AG09309 (cell line): ENCODE data around the gene ITGAL.
"Not testable (repeated sequence)": the region's sequence is repeated elsewhere in the genome, so short reads cannot be mapped to it uniquely, and the experiment has no call there.

Experiments used
- DNase-seq: peaks from one replicate; pipeline ENCODE4 v3.0.0-alpha.2; 2010; ENCODE audit warnings: low read depth
- H3K4me3 ChIP-seq: 2 replicates; pipeline ENCODE4 v1.5.1; 2011; ENCODE audit warnings: mild to moderate bottlenecking, low read depth, low read length, moderate library complexity; ENCODE audit not compliant: control insufficient read depth
- CTCF ChIP-seq: IDR thresholded peaks from 2 replicates; pipeline ENCODE4 v1.5.1; 2011; ENCODE audit warnings: mild to moderate bottlenecking, low read depth, low read length, inconsistent platforms; ENCODE audit not compliant: insufficient read depth, control insufficient read depth; ENCODE audit errors: missing control alignments

The ITGAL gene

GRCh38 chr16:30457256-30457655, 15.3 kb upstream of the ITGAL start:
- no peak for TF ChIP-seq CTCF
- no peak overlapping the region for H3K4me3 ChIP-seq
- no peak for DNase-seq

- no peak overlapping the region for H3K4me3 ChIP-seq
- DNase-seq = no peak
- TF ChIP-seq CTCF = no peak
These were observed 14.6 kb upstream of the ITGAL start for GRCh38 chr16:30457743-30458560.

GRCh38 chr16:30458561-30459394, 13.8 kb upstream of the ITGAL start:
- no peak for DNase-seq
- no peak overlapping the region for H3K4me3 ChIP-seq
- TF ChIP-seq CTCF = no peak

- TF ChIP-seq CTCF = no peak
- no peak overlapping the region for H3K4me3 ChIP-seq
- DNase-seq = no peak
These were observed 13.1 kb upstream of the ITGAL start for GRCh38 chr16:30459456-30459855.

GRCh38 chr16:30461426-30461825, 11.1 kb upstream of the ITGAL start:
- H3K4me3 ChIP-seq, DNase-seq: not testable (repeated sequence)

- no peak overlapping the region for H3K4me3 ChIP-seq
- no peak for TF ChIP-seq CTCF
- DNase-seq = no peak
These were observed 8.5 kb upstream of the ITGAL start for GRCh38 chr16:30464078-30464477.

GRCh38 chr16:30470170-30470512, 2.4 kb upstream of the ITGAL start:
- no peak for DNase-seq
- no peak for TF ChIP-seq CTCF
- H3K4me3 ChIP-seq = no peak overlapping the region
